Measurements from ENCODE around the gene USF2. TPM values are rescaled to one million over a fixed set of nuclear protein-coding genes. Genes with fewer than 3 reads are reported as not detected.
A peak's percentile ranks its signal among the peaks of the same experiment; 100 is the strongest.
"Not testable (repeated sequence)": the region's sequence is repeated elsewhere in the genome, so short reads cannot be mapped to it uniquely, and the experiment has no call there.

Gene USF2
- total RNA-seq, 2 experiments from 2014 or later: 149 to 159 TPM

DNA sequence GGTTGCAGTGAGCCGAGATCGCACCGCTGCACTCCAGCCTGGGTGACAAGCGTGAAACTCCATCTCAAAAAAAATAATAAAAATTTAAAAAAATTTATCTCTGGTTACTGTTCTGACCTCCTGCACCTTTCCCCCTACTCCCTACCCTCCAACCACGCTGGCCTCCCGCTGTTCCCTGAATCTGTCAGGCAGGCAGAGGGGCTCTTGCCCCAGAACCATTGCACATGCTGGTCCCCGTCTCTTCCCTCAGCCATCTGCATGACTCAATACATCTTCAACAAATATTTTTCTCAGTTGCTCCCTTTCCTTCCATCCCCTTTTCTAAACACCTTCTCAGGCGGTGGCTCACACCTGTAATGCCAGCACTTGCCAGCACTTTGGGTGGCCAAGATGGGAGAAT is 39.2 kb upstream of the USF2 start:
- no peaks in the 10 kb centered on the region for H3K9me3 Mint-ChIP-seq
- no peaks in the 10 kb centered on the region for H3K4me1 Mint-ChIP-seq
- POLR2A ChIA-PET: no interaction called here
- ATAC-seq (ENCODE audit: low read depth) (no peak), DNase-seq (no peak)
- no peak overlapping the region for H3K27ac Mint-ChIP-seq
- H3K27me3 Mint-ChIP-seq: no peaks in the 10 kb centered on the region
- no peaks in the 10 kb centered on the region for H3K36me3 Mint-ChIP-seq
- no peak overlapping the region for H3K4me3 Mint-ChIP-seq

DNA sequence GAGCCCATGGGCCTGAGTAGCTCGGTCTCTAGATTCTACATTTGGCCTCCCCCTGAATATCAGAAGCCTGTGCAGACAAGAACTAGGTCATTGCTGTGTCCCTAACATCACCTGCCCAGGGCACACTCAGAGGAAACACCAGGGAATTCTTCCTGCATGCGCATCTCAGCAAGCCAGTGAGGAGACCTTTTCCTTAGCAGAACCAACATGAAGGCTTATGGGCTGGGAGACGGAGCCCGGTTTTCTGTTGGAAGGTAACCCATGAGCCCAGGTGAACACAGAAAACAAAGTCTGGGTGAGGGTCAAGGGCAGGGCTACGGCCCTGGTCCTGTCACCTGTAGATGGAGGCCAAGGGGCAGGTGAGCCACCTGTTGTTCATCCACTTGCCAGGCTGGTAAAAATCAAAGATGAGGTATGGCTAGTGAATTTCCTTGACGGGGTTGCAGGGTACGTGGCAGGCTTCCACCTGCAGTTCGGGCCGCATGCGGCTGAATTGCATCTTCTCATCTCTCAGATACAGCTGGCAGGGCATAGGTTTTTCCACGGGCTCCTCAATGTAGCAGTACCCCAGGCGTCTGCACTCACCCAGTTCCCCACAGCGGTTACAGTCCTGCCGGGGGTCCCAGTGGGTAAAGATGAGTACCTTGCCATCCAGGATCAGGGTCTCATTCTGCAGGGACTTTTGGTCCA is 36.7 kb upstream of the USF2 start:
- peaks cover 2% of the 10 kb centered on the region for H3K9me3 Mint-ChIP-seq
- H3K27me3 Mint-ChIP-seq: no peaks in the 10 kb centered on the region
- DNase-seq: no peak
- H3K4me1 Mint-ChIP-seq: no peaks in the 10 kb centered on the region
- POLR2A ChIA-PET: no interaction called here
- no peak for ATAC-seq (ENCODE audit: low read depth)
- peaks cover 1% of the 10 kb centered on the region for H3K36me3 Mint-ChIP-seq
- H3K27ac Mint-ChIP-seq: no peak overlapping the region
- no peak overlapping the region for H3K4me3 Mint-ChIP-seq

- Mint-ChIP-seq H3K27ac (no peak overlapping the region), H3K27me3 (no peaks in the 10 kb centered on the region), H3K4me3 (no peak overlapping the region), H3K4me1 (no peaks in the 10 kb centered on the region), H3K9me3 (peaks cover 2% of the 10 kb centered on the region), H3K36me3 (peaks cover 1% of the 10 kb centered on the region)
- POLR2A ChIA-PET: no interaction called here
- no peak for ATAC-seq (ENCODE audit: low read depth)
- no peak for DNase-seq
Observed at GRCh38 chr19:35232912-35233311, 35.9 kb upstream of the USF2 start.

DNA sequence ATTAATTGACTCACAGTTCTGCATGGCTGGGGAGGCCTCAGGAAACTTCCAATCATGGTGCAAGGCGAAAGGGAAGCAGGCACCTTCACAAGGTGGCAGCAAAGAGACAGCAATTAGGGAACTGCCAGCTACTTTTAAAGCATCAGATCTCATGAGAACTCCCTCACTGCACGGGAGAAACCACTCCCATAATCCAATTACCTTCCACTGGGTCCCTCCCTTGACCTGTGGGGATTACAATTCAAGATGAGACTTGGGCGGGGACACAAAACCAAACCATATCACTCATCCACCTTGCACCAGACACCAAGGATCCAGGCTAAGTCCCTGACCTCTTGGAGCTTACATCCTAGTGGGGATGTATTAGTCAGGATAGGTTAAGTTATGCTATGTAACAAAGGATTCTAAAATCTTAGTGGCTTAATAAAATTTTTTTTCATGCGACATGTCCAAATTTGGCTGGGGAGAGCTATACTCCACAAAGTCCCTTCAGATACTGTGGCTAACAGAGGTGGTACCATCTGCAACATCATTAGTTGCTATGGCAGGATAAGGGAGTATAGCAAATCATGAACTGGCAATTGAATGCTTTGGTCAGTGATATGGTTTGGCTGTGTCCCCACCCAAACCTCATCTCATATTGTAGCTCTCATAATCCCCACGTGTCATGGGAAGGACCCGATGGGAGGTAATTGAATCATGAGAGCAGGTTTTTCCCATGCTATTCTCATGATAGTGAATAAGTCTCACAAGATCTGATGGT is 31.9 kb upstream of the USF2 start:
- Mint-ChIP-seq H3K36me3 (peaks cover 11% of the 10 kb centered on the region), H3K4me3 (no peak overlapping the region), H3K27me3 (no peaks in the 10 kb centered on the region), H3K4me1 (peaks cover 12% of the 10 kb centered on the region), H3K9me3 (peaks cover 14% of the 10 kb centered on the region), H3K27ac (no peak overlapping the region)
- no peak for DNase-seq
- no peak for ATAC-seq (ENCODE audit: low read depth)
- POLR2A ChIA-PET: interaction anchor here (0.7 kb wide), 1 partner anchor 51 kb away, joined by 4 read pairs; no protein-coding TSS in a partner anchor

- H3K27me3 Mint-ChIP-seq; H3K27ac Mint-ChIP-seq; DNase-seq; ATAC-seq (ENCODE audit: low read depth); H3K4me3 Mint-ChIP-seq: not testable (repeated sequence)
- H3K9me3 Mint-ChIP-seq: peaks cover 22% of the 10 kb centered on the region
- POLR2A ChIA-PET: interaction anchor here (0.6 to 1.6 kb wide), 2 partner anchors 85 to 223 kb away, joined by 3 to 5 read pairs; partner anchors contain the start of gene FXYD5
- peaks cover 18% of the 10 kb centered on the region for H3K36me3 Mint-ChIP-seq
- peaks cover 12% of the 10 kb centered on the region for H3K4me1 Mint-ChIP-seq
Observed at GRCh38 chr19:35239597-35239996, 29.2 kb upstream of the USF2 start.

GRCh38 chr19:35240327-35240726 is 28.4 kb upstream of the USF2 start:
- ATAC-seq (ENCODE audit: low read depth) (peak; percentile 52), DNase-seq (no peak)
- H3K27ac Mint-ChIP-seq: peak overlapping the region; percentile 63
- peak overlapping the region; percentile 52 for H3K4me3 Mint-ChIP-seq
- peaks cover 8% of the 10 kb centered on the region for H3K27me3 Mint-ChIP-seq
- peaks cover 12% of the 10 kb centered on the region for H3K4me1 Mint-ChIP-seq
- POLR2A ChIA-PET: interaction anchor here (0.6 to 1.6 kb wide), 2 partner anchors 86 to 224 kb away, joined by 3 to 5 read pairs; partner anchors contain the start of gene FXYD5
- peaks cover 24% of the 10 kb centered on the region for H3K9me3 Mint-ChIP-seq
- H3K36me3 Mint-ChIP-seq: peaks cover 20% of the 10 kb centered on the region

- no peak overlapping the region for H3K27ac Mint-ChIP-seq
- no peak overlapping the region for H3K4me3 Mint-ChIP-seq
- peaks cover 24% of the 10 kb centered on the region for H3K9me3 Mint-ChIP-seq
Observed at GRCh38 chr19:35241417-35241816, 27.3 kb upstream of the USF2 start.

DNA sequence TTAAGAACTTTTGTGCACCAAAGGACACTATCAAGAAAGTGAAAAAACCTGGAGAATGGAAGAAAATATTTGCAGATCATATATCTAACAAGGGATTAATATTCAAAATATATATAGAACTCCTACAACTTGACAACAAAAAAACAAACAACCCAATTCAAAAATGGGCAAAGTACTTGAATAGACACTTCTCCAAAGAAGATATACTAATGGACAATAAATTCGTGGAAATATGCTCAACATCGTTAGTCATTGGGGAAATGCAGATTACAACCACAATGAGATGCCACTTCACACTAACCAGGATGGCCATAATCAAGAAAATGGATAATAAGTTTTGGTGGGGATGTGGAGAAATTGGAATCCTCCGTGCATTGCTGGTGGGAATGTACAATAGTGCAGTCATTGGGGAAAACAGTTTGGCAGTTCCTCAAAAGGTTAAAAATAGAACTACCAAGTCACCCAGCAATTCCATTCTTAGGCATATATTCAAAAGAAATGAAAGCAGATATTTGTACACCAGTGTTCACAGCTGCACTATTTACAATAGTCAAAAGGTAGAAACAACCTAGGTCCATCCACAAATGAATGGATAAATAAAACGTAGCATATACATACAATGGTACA is 22.2 kb upstream of the USF2 start:
- Mint-ChIP-seq H3K4me1 (peaks cover 17% of the 10 kb centered on the region), H3K27ac (no peak overlapping the region)
- ATAC-seq (ENCODE audit: low read depth): no peak

More at GRCh38 chr19:35241417-35241816, 27.3 kb upstream of the USF2 start:
- POLR2A ChIA-PET: interaction anchor here (1.6 kb wide), 1 partner anchor 87 kb away, joined by 3 read pairs; the partner anchor contains the start of gene FXYD5
- ATAC-seq (ENCODE audit: low read depth): no peak
- Mint-ChIP-seq H3K36me3 (peaks cover 20% of the 10 kb centered on the region), H3K4me1 (peaks cover 13% of the 10 kb centered on the region), H3K27me3 (peaks cover 11% of the 10 kb centered on the region)
- no peak for DNase-seq

GRCh38 chr19:35247526-35248309 is 21.0 kb upstream of the USF2 start:
- peaks cover 9% of the 10 kb centered on the region for H3K9me3 Mint-ChIP-seq
- peaks cover 15% of the 10 kb centered on the region for H3K27me3 Mint-ChIP-seq
- ATAC-seq (ENCODE audit: low read depth): peak; percentile 31
- H3K4me1 Mint-ChIP-seq: peaks cover 17% of the 10 kb centered on the region
- H3K4me3 Mint-ChIP-seq: peak overlapping the region; percentile 93
- peak; percentile 70 for DNase-seq
- peaks cover 12% of the 10 kb centered on the region for H3K36me3 Mint-ChIP-seq
- H3K27ac Mint-ChIP-seq: peak overlapping the region; percentile 92
- POLR2A ChIA-PET: no interaction called here

More for the DNA sequence above, 22.2 kb upstream of the USF2 start:
- DNase-seq: no peak
- Mint-ChIP-seq H3K9me3 (peaks cover 14% of the 10 kb centered on the region), H3K4me3 (peak overlapping the region; percentile 14), H3K27me3 (peaks cover 15% of the 10 kb centered on the region), H3K36me3 (peaks cover 14% of the 10 kb centered on the region)
- POLR2A ChIA-PET: no interaction called here

DNA sequence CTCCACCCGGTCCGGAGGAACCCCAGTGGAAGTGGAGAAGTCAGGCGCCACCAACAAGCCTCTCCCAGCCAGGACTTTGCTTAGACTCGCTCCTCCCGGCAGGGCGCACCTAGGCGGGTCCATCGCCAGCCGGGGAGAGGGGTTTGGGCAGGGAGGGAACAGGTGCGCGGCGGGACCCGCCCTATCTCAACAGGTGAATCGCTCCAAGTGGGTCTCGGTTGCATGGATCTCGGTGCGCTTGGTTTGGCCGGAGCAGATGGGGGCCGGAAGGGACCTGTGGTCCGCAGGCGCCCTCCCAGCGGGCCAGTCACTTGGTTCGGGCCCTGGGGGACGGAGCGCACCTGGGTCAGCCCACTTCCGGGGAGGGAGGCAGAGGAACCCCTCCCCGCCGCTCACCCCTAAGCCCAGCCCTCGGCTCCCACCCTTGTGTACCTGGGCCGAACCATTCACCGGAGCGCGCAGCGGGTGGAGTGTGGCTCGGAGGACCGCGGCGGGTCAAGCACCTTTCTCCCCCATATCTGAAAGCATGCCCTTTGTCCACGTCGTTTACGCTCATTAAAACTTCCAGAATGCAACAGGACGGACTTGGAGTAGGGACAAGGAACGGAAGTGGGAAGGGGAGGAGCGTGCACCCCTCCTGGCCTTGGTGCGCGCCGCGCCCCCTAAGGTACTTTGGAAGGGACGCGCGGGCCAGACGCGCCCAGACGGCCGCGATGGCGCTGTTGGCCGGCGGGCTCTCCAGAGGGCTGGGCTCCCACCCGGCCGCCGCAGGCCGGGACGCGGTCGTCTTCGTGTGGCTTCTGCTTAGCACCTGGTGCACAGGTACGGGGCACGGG is 20.2 kb upstream of the USF2 start, which contains the start of gene LSR:
Gene LSR, plus strand, starts transcription at position 693 of the 836 bp plus-strand sequence. Its CDS starts 21 bp downstream, at position 714.
- DNase-seq (peak; percentile 82), ATAC-seq (ENCODE audit: low read depth) (peak; percentile 94)
- POLR2A ChIA-PET: no interaction called here
- Mint-ChIP-seq H3K27ac (peak within 1 kb of the TSS; percentile 92), H3K36me3 (peaks cover 8% of the 10 kb centered on the region), H3K27me3 (peaks cover 12% of the 10 kb centered on the region), H3K4me1 (peaks cover 17% of the 10 kb centered on the region), H3K4me3 (peak within 1 kb of the TSS; percentile 93), H3K9me3 (peaks cover 8% of the 10 kb centered on the region)

- no peak for ATAC-seq (ENCODE audit: low read depth)
- DNase-seq: no peak
- Mint-ChIP-seq H3K27me3 (peaks cover 8% of the 10 kb centered on the region), H3K36me3 (peaks cover 7% of the 10 kb centered on the region), H3K27ac (peak overlapping the region; percentile 92), H3K4me3 (peak overlapping the region; percentile 93), H3K9me3 (peaks cover 4% of the 10 kb centered on the region), H3K4me1 (peaks cover 17% of the 10 kb centered on the region)
- POLR2A ChIA-PET: no interaction called here
Observed at GRCh38 chr19:35249146-35249847, 19.5 kb upstream of the USF2 start.

All from activated naive CD8-positive, alpha-beta T cell treated with anti-CD3 and anti-CD28 coated beads, Interleukin-2, amount 10 ng/mL, durations not matched to agents 7 days and 5 days (primary cell).